Measurements from ENCODE around the gene ALKBH5.
A peak's percentile ranks its signal among the peaks of the same experiment; 100 is the strongest.

Gene ALKBH5

DNA sequence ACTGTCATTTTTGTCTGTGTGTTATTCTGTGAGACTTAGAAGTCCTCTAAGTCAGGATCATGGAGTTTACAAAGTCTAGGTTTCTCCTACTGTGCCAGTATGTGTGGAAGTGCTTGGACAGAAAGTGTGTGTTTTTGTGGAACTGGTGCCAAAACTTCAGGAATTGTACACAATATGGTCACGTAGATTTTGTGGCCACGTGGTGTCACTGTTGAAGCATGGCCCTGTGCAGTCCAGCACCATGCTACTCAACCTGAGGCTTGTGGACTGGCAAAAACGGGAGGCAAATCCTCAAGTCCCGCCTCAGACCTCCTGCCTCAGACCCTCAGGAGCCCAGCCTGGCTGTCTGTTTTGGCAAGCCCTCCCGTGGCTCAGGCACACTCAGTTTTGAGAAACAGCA is 16.7 kb upstream of the ALKBH5 start:
- Histone ChIP-seq H3K9me3 (peaks cover 6% of the 10 kb centered on the region; the same call in 1 of the 2 replicates), H3K4me3 (no peak overlapping the region), H3K4me1 (no peaks in the 10 kb centered on the region), H3K27me3 (ENCODE audit: low read depth) (no peaks in the 10 kb centered on the region), H3K36me3 (replicated peaks) (no peaks in the 10 kb centered on the region)
- in situ Hi-C loops (cut with MboI; ENCODE audit: low sequenced_read_pairs) = no loop called here
- DNase-seq (ENCODE audit: low spot score in 2 of 2) = peak in 1 of 2 experiments; percentile 36

DNA sequence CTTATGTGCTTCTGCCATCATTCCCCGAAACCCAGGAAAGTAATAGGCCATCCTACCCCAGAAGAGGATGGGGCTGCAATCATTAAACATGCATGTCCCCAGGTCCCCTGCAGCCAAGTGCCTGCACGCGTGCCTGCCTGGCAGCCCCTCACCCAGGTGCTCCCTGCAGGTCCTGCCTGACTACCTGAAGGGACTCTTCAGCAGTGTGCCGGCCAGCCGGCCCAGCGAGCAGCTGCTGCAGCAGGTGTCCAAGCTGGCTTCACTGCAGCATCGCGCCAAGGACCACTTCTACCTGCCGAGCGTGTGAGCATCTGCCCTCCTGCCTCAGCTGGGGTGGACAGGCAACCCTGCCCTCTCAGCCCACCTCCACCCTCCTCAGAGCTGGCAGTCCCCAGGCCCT is 16.2 kb upstream of the ALKBH5 start:
- Histone ChIP-seq H3K36me3 (replicated peaks) (no peaks in the 10 kb centered on the region), H3K9me3 (peaks cover 6% of the 10 kb centered on the region; the same call in 1 of the 2 replicates), H3K4me1 (no peaks in the 10 kb centered on the region), H3K4me3 (no peak overlapping the region), H3K27me3 (ENCODE audit: low read depth) (no peaks in the 10 kb centered on the region)
- DNase-seq (ENCODE audit: low spot score in 2 of 2) = no peak
- in situ Hi-C loops (cut with MboI; ENCODE audit: low sequenced_read_pairs) = no loop called here

DNA sequence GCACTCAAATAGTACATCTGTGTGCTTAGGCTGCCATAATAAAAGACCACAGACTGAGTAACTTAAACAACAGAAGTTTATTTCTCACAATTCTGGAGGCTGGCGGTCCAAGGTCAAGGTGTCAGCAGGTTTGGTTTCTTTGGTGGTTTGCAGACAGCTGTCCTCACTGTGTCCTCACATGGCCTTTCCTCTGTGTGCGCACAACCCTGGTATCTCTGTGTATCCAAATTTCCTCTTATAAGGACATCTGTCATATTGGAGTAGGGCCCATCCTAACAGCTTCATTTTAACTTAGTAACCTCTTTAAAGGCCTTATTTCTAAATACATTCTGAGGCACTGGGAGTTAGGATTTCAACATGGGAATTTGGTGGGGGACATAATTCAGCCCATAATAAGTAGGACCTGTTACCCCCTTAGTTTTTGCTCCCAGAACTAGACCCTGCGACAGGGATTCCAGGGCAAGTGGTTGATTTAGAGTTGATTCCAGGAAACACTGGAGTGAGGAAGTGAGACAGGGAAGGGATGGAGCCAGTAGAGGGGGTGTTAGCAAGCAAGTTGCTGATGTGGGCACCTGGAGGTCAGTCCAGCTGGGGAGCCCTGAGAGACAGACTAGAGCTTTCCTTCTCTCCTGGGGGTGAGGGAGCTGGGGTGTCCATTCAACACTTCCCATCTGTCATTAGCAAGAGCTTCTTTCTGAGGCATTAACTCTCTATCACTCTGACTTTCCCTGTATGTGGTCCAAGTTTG is 10.9 kb upstream of the ALKBH5 start:
- H3K4me1 ChIP-seq = peaks cover 3% of the 10 kb centered on the region
- no peak for DNase-seq (ENCODE audit: low spot score in 2 of 2)
- H3K4me3 ChIP-seq = no peak overlapping the region
- in situ Hi-C loops (cut with MboI; ENCODE audit: low sequenced_read_pairs) = no loop called here
- H3K9me3 ChIP-seq = no peaks in the 10 kb centered on the region
- H3K27me3 ChIP-seq (ENCODE audit: low read depth) = no peaks in the 10 kb centered on the region
- no peaks in the 10 kb centered on the region for H3K36me3 ChIP-seq (replicated peaks)

DNA sequence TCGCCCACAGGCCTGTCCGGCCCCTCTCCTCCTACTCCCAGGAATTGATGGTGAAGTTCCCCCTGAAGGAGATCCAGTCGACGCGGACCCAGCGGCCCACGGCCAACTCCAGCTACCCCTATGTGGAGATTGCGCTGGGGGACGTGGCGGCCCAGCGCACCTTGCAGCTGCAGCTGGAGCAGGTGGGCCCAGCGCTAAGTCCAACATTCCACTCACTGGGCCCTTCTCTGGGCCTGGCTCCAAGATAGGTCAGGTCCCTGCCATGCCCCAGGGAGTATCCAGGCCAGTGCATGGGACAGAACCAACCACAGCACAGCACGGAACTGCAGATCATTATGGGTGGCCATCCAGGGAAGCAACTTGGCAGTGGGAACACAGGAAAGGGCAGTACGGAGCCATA is 9.9 kb upstream of the ALKBH5 start:
- in situ Hi-C loops (cut with MboI; ENCODE audit: low sequenced_read_pairs) = no loop called here
- no peaks in the 10 kb centered on the region for H3K36me3 ChIP-seq (replicated peaks)
- no peaks in the 10 kb centered on the region for H3K27me3 ChIP-seq (ENCODE audit: low read depth)
- peaks cover 5% of the 10 kb centered on the region for H3K4me1 ChIP-seq
- H3K4me3 ChIP-seq = no peak overlapping the region
- H3K9me3 ChIP-seq = no peaks in the 10 kb centered on the region
- no peak for DNase-seq (ENCODE audit: low spot score in 2 of 2)

DNA sequence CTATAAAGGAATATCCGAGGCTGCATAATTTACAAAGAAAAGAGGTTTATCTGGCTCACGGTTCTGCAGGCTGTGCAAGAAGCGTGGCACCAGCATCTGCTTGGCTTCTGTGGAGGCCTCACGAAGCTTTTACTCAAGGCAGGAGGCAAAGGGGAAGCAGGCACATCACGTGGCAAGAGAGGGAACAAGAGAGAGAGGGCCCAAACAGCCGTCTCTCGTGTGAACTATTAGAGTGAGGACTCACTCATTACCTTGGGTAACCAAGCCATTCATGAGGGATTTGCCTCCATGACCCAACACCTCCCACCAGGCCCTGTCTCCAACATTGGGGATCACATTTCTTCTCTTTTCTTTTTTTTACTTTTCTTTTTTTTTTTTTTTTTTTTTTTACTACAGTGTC is 7.5 kb upstream of the ALKBH5 start:
- Histone ChIP-seq H3K4me1 (peaks cover 5% of the 10 kb centered on the region), H3K4me3 (no peak overlapping the region), H3K36me3 (replicated peaks) (no peaks in the 10 kb centered on the region), H3K9me3 (no peaks in the 10 kb centered on the region), H3K27me3 (ENCODE audit: low read depth) (no peaks in the 10 kb centered on the region)
- in situ Hi-C loops (cut with MboI; ENCODE audit: low sequenced_read_pairs) = no loop called here
- no peak for DNase-seq (ENCODE audit: low spot score in 2 of 2)

DNA sequence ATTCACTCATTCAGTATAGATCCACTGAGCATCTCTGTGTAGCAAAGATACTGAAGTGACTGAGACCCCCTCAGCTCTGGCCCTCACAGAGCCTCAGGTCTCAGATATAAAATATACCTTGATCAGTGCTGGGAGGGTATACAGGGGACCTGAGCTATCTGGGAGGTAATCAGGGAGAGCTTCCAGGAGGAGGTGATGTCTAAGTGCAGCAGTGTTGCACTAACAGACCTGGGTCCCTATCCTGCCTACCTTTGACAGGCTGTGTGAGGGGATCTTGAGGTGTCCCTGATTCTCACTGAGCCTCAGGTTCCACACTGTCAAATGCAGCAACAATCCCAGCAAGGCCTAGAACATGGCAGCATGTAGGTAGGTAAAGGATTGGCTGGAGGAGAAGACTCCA is 6.5 kb upstream of the ALKBH5 start:
- H3K9me3 ChIP-seq = no peaks in the 10 kb centered on the region
- no peak overlapping the region for H3K4me3 ChIP-seq
- no peaks in the 10 kb centered on the region for H3K27me3 ChIP-seq (ENCODE audit: low read depth)
- in situ Hi-C loops (cut with MboI; ENCODE audit: low sequenced_read_pairs) = no loop called here
- peaks cover 5% of the 10 kb centered on the region for H3K4me1 ChIP-seq
- no peak for DNase-seq (ENCODE audit: low spot score in 2 of 2)
- H3K36me3 ChIP-seq (replicated peaks) = no peaks in the 10 kb centered on the region

DNA sequence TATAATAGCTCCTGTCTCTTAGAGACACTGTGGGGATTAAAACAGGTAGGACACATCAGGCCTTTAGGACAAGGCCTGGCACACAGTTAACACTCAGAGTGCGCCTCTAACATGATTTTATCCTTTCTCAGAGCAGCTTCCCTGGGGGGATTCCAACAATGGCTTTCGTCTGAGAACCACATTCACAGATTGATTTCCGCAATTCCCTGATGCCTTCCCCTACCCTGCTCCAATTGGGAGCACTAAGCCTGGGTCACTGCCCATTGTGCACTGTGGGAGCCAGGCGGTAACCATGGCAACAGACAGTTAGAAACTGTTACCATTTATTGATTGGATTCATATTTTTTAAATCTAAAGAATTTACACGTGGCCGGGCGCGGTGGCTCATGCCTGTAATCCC is 5.9 kb upstream of the ALKBH5 start:
- no peaks in the 10 kb centered on the region for H3K9me3 ChIP-seq
- peak; percentile 8 to 50 for DNase-seq (ENCODE audit: low spot score in 2 of 2)
- peaks cover 9% of the 10 kb centered on the region for H3K4me1 ChIP-seq
- H3K36me3 ChIP-seq (replicated peaks) = no peaks in the 10 kb centered on the region
- H3K27me3 ChIP-seq (ENCODE audit: low read depth) = no peaks in the 10 kb centered on the region
- H3K4me3 ChIP-seq = no peak overlapping the region
- in situ Hi-C loops (cut with MboI; ENCODE audit: low sequenced_read_pairs) = no loop called here

DNA sequence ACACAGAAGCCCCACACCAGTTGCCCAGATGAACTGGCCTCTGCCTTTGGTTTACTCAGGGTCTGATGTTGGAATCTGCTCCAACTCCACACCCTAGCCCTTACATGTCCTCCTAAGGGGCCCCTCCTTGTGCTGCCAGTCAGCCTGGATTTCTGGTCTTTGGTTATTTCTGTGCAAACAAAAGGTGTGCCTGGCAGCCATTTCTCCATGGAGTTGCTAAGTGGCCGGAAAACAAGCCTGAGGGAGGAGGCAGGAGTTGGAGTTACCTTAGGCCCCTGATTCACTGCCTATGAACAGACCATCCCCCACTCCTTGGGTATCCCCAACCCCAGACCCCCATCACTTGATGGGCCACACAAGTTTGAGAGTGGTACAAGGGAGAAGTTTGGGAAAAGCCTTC is 4.4 kb upstream of the ALKBH5 start:
- Histone ChIP-seq H3K9me3 (no peaks in the 10 kb centered on the region), H3K4me1 (peaks cover 9% of the 10 kb centered on the region), H3K4me3 (no peak overlapping the region), H3K36me3 (replicated peaks) (no peaks in the 10 kb centered on the region), H3K27me3 (ENCODE audit: low read depth) (no peaks in the 10 kb centered on the region)
- DNase-seq (ENCODE audit: low spot score in 2 of 2) = no peak
- in situ Hi-C loops (cut with MboI; ENCODE audit: low sequenced_read_pairs) = no loop called here

DNA sequence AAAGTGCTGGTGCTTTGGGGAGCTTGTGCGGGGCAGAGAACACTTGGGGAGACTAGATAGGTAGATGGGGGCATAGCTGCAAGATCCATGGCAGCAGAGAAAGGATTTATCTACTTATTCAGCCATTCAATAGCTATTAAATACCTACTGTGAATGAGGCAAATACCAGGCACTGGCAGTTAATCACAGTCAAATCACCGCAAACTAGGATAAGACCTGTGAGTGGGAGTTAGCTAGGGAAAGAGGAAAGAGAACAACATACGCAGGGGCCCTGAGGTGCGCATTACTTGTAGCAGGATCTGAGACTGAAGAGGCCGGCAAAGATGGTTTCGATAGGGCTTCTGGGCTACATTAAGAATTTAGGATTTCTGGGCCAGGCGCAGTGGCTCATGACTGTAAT is 3.8 kb upstream of the ALKBH5 start:
- peaks cover 9% of the 10 kb centered on the region for H3K4me1 ChIP-seq
- H3K27me3 ChIP-seq (ENCODE audit: low read depth) = no peaks in the 10 kb centered on the region
- no peaks in the 10 kb centered on the region for H3K9me3 ChIP-seq
- no peak for DNase-seq (ENCODE audit: low spot score in 2 of 2)
- H3K4me3 ChIP-seq = no peak overlapping the region
- in situ Hi-C loops (cut with MboI; ENCODE audit: low sequenced_read_pairs) = no loop called here
- H3K36me3 ChIP-seq (replicated peaks) = no peaks in the 10 kb centered on the region

DNA sequence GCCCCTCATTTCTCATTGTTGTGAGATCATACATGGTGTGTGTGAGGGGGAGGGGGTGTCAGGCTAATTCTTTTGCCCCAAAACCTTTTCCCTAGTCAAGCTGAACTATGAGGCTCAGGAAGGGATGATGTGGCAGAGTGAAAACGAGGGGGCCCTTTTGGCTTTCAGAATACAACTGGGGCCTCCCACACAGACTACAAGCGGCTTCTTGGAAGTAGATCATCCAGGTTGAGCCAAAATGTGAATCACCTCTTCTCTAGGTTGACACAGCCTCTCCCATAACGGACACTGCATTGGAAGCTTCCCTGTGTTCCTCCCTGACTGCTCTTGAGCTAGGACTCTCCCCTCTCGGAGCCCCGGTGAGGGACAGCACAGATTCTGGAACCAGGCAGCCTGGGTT is 2.3 kb upstream of the ALKBH5 start:
- no peaks in the 10 kb centered on the region for H3K27me3 ChIP-seq (ENCODE audit: low read depth)
- H3K4me1 ChIP-seq = peaks cover 9% of the 10 kb centered on the region
- in situ Hi-C loops (cut with MboI; ENCODE audit: low sequenced_read_pairs) = no loop called here
- 0 out of 2 replicates have a peak, but pooled peaks cover 5% of the 10 kb centered on the region for H3K36me3 ChIP-seq (replicated peaks)
- no peaks in the 10 kb centered on the region for H3K9me3 ChIP-seq
- H3K4me3 ChIP-seq = no peak overlapping the region
- no peak for DNase-seq (ENCODE audit: low spot score in 2 of 2)

DNA sequence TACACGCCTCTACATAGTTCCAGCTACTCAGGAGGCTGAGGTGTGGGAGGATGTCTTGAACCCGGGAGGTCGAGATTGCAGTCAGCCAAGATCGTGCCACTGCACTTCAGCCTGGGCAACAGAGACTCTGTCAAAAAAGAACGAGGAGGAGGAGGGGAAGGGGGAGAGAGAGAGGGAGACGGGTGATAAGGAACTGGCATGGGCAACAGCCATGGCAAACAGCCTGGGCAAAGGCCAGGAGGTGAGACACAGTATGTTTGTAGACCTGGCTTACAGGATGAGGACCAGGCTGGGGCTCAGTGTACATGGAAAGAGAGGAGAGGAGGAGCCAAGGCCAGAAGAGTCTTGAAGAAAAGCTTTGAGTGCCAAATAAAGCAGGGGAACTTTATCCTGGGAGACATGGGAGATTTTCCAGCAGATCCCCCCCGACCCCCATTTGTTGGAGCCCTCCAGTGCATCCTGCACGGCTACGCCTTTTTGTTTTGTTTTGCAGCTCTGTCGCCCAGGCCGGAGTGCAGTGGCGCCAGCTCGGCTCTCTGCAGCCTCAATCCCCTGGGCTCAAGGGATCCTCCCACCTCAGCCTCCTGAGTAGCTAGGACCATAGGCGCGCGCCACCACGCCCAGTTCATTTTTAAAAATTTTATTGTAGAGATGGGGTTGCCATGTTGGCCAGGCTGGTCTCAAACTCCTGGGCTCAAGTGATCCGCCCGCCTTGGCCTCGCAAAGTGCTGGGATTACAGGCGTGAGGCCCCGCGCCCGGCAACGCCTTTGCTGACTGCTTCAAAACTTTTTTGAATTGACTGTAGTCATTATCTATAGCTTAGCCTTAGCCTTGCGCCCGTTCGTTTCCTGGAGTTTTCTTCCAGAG is 1.3 kb upstream of the ALKBH5 start:
- in situ Hi-C loops (cut with MboI; ENCODE audit: low sequenced_read_pairs) = no loop called here
- no peak for DNase-seq (ENCODE audit: low spot score in 2 of 2)
- Histone ChIP-seq H3K4me1 (peaks cover 18% of the 10 kb centered on the region), H3K27me3 (ENCODE audit: low read depth) (no peaks in the 10 kb centered on the region), H3K4me3 (peak overlapping the region; percentile 71), H3K9me3 (no peaks in the 10 kb centered on the region), H3K36me3 (replicated peaks) (peaks cover 9% of the 10 kb centered on the region; the same call in 1 of the 2 replicates)

DNA sequence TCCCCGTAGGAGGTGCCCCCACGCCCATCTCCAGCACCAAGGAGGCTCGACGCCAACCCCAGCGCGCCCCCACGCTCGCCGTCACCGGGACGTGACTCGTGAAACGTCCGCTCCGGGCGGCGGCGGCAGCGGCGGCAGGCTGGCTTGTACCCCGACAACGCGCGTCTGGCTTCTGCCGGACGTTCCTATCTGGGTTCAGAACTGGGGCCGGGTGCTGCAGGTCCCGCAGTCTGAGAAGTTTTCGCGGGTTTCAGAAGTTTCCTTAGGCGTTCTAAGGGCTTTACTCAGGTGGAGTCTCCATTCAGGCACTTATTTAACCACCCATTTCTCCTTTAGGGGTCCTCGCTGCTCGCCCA is 672 bp upstream of the ALKBH5 start:
- Histone ChIP-seq H3K36me3 (replicated peaks) (peaks cover 15% of the 10 kb centered on the region), H3K4me3 (peak overlapping the region; percentile 71), H3K9me3 (no peaks in the 10 kb centered on the region), H3K27me3 (ENCODE audit: low read depth) (no peaks in the 10 kb centered on the region), H3K4me1 (peaks cover 19% of the 10 kb centered on the region)
- in situ Hi-C loops (cut with MboI; ENCODE audit: low sequenced_read_pairs) = no loop called here
- peak; percentile 49 to 87 for DNase-seq (ENCODE audit: low spot score in 2 of 2)

DNA sequence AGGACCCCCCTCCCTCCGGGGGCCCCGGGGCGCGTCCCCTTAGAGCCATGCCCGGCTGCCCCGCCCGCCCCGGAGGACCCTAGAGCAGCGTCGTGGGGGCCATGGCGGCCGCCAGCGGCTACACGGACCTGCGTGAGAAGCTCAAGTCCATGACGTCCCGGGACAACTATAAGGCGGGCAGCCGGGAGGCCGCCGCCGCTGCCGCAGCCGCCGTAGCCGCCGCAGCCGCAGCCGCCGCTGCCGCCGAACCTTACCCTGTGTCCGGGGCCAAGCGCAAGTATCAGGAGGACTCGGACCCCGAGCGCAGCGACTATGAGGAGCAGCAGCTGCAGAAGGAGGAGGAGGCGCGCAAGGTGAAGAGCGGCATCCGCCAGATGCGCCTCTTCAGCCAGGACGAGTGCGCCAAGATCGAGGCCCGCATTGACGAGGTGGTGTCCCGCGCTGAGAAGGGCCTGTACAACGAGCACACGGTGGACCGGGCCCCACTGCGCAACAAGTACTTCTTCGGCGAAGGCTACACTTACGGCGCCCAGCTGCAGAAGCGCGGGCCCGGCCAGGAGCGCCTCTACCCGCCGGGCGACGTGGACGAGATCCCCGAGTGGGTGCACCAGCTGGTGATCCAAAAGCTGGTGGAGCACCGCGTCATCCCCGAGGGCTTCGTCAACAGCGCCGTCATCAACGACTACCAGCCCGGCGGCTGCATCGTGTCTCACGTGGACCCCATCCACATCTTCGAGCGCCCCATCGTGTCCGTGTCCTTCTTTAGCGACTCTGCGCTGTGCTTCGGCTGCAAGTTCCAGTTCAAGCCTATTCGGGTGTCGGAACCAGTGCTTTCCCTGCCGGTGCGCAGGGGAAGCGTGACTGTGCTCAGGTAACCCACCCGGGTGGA is 759 bp downstream of the ALKBH5 start:
- H3K9me3 ChIP-seq = no peaks in the 10 kb centered on the region
- peak in 1 of 2 experiments; percentile 61 for DNase-seq (ENCODE audit: low spot score in 2 of 2)
- in situ Hi-C loops (cut with MboI; ENCODE audit: low sequenced_read_pairs) = no loop called here
- H3K4me3 ChIP-seq = peak overlapping the region; percentile 71
- H3K4me1 ChIP-seq = peaks cover 21% of the 10 kb centered on the region
- peaks cover 28% of the 10 kb centered on the region for H3K36me3 ChIP-seq (replicated peaks)
- no peaks in the 10 kb centered on the region for H3K27me3 ChIP-seq (ENCODE audit: low read depth)
